Measurements from ENCODE around the gene GDI2.

Gene GDI2

GRCh38 chr10:5748394-5748803 lies 64.8 kb downstream of the GDI2 start:
- no peaks in the 10 kb centered on the region for H3K4me1 ChIP-seq (ENCODE audit: control insufficient read depth, insufficient read depth, low read length)
- no peak overlapping the region for H3K27ac ChIP-seq (ENCODE audit: low read depth, low read length)
- H3K9ac ChIP-seq (ENCODE audit: low read length), result no peak overlapping the region
- peaks cover 22% of the 10 kb centered on the region for H3K36me3 ChIP-seq (ENCODE audit: control insufficient read depth, insufficient read depth, low read length)
- H3K27me3 ChIP-seq (ENCODE audit: control insufficient read depth, insufficient read depth, low read length), result no peaks in the 10 kb centered on the region
- H3K4me3 ChIP-seq (ENCODE audit: low read length), result no peak overlapping the region

- H3K27me3 ChIP-seq (ENCODE audit: control insufficient read depth, insufficient read depth, low read length), result no peaks in the 10 kb centered on the region
- no peaks in the 10 kb centered on the region for H3K4me1 ChIP-seq (ENCODE audit: control insufficient read depth, insufficient read depth, low read length)
- H3K27ac ChIP-seq (ENCODE audit: low read depth, low read length), result no peak overlapping the region
- H3K9ac ChIP-seq (ENCODE audit: low read length), result no peak overlapping the region
- H3K36me3 ChIP-seq (ENCODE audit: control insufficient read depth, insufficient read depth, low read length), result peaks cover 25% of the 10 kb centered on the region
- H3K4me3 ChIP-seq (ENCODE audit: low read length), result no peak overlapping the region
Measured at GRCh38 chr10:5746197-5746596, 67.0 kb downstream of the GDI2 start.

- no peak overlapping the region for H3K4me3 ChIP-seq (ENCODE audit: low read length)
- H3K27ac ChIP-seq (ENCODE audit: low read depth, low read length), result no peak overlapping the region
- no peaks in the 10 kb centered on the region for H3K27me3 ChIP-seq (ENCODE audit: control insufficient read depth, insufficient read depth, low read length)
- H3K9ac ChIP-seq (ENCODE audit: low read length), result no peak overlapping the region
- H3K4me1 ChIP-seq (ENCODE audit: control insufficient read depth, insufficient read depth, low read length), result no peaks in the 10 kb centered on the region
- peaks cover 31% of the 10 kb centered on the region for H3K36me3 ChIP-seq (ENCODE audit: control insufficient read depth, insufficient read depth, low read length)
Measured at GRCh38 chr10:5744849-5745248, 68.4 kb downstream of the GDI2 start.

- H3K4me3 ChIP-seq (ENCODE audit: low read length), result no peak overlapping the region
- no peaks in the 10 kb centered on the region for H3K4me1 ChIP-seq (ENCODE audit: control insufficient read depth, insufficient read depth, low read length)
- peaks cover 34% of the 10 kb centered on the region for H3K36me3 ChIP-seq (ENCODE audit: control insufficient read depth, insufficient read depth, low read length)
- no peaks in the 10 kb centered on the region for H3K27me3 ChIP-seq (ENCODE audit: control insufficient read depth, insufficient read depth, low read length)
- H3K27ac ChIP-seq (ENCODE audit: low read depth, low read length), result no peak overlapping the region
- H3K9ac ChIP-seq (ENCODE audit: low read length), result no peak overlapping the region
Measured at GRCh38 chr10:5743736-5744135, 69.5 kb downstream of the GDI2 start.

GRCh38 chr10:5742116-5742515 lies 71.1 kb downstream of the GDI2 start:
- H3K4me1 ChIP-seq (ENCODE audit: control insufficient read depth, insufficient read depth, low read length), result no peaks in the 10 kb centered on the region
- H3K36me3 ChIP-seq (ENCODE audit: control insufficient read depth, insufficient read depth, low read length), result peaks cover 23% of the 10 kb centered on the region
- H3K27me3 ChIP-seq (ENCODE audit: control insufficient read depth, insufficient read depth, low read length), result no peaks in the 10 kb centered on the region
- no peak overlapping the region for H3K4me3 ChIP-seq (ENCODE audit: low read length)
- H3K9ac ChIP-seq (ENCODE audit: low read length), result no peak overlapping the region
- no peak overlapping the region for H3K27ac ChIP-seq (ENCODE audit: low read depth, low read length)

GRCh38 chr10:5741276-5741675 lies 72.0 kb downstream of the GDI2 start:
- H3K27me3 ChIP-seq (ENCODE audit: control insufficient read depth, insufficient read depth, low read length), result no peaks in the 10 kb centered on the region
- no peak overlapping the region for H3K9ac ChIP-seq (ENCODE audit: low read length)
- no peak overlapping the region for H3K4me3 ChIP-seq (ENCODE audit: low read length)
- H3K36me3 ChIP-seq (ENCODE audit: control insufficient read depth, insufficient read depth, low read length), result peaks cover 14% of the 10 kb centered on the region
- H3K4me1 ChIP-seq (ENCODE audit: control insufficient read depth, insufficient read depth, low read length), result no peaks in the 10 kb centered on the region
- H3K27ac ChIP-seq (ENCODE audit: low read depth, low read length), result no peak overlapping the region

- no peaks in the 10 kb centered on the region for H3K27me3 ChIP-seq (ENCODE audit: control insufficient read depth, insufficient read depth, low read length)
- H3K4me3 ChIP-seq (ENCODE audit: low read length), result no peak overlapping the region
- no peak overlapping the region for H3K9ac ChIP-seq (ENCODE audit: low read length)
- H3K27ac ChIP-seq (ENCODE audit: low read depth, low read length), result no peak overlapping the region
- peaks cover 12% of the 10 kb centered on the region for H3K36me3 ChIP-seq (ENCODE audit: control insufficient read depth, insufficient read depth, low read length)
- H3K4me1 ChIP-seq (ENCODE audit: control insufficient read depth, insufficient read depth, low read length), result no peaks in the 10 kb centered on the region
Measured at GRCh38 chr10:5738427-5738826, 74.8 kb downstream of the GDI2 start.

- no peak overlapping the region for H3K9ac ChIP-seq (ENCODE audit: low read length)
- H3K4me3 ChIP-seq (ENCODE audit: low read length), result no peak overlapping the region
- no peak overlapping the region for H3K27ac ChIP-seq (ENCODE audit: low read depth, low read length)
- peaks cover 12% of the 10 kb centered on the region for H3K36me3 ChIP-seq (ENCODE audit: control insufficient read depth, insufficient read depth, low read length)
- no peaks in the 10 kb centered on the region for H3K27me3 ChIP-seq (ENCODE audit: control insufficient read depth, insufficient read depth, low read length)
- H3K4me1 ChIP-seq (ENCODE audit: control insufficient read depth, insufficient read depth, low read length), result no peaks in the 10 kb centered on the region
Measured at GRCh38 chr10:5737352-5737751, 75.9 kb downstream of the GDI2 start.

GRCh38 chr10:5736591-5736990 lies 76.6 kb downstream of the GDI2 start:
- no peak overlapping the region for H3K4me3 ChIP-seq (ENCODE audit: low read length)
- H3K27ac ChIP-seq (ENCODE audit: low read depth, low read length), result no peak overlapping the region
- peaks cover 13% of the 10 kb centered on the region for H3K36me3 ChIP-seq (ENCODE audit: control insufficient read depth, insufficient read depth, low read length)
- H3K27me3 ChIP-seq (ENCODE audit: control insufficient read depth, insufficient read depth, low read length), result no peaks in the 10 kb centered on the region
- no peak overlapping the region for H3K9ac ChIP-seq (ENCODE audit: low read length)
- H3K4me1 ChIP-seq (ENCODE audit: control insufficient read depth, insufficient read depth, low read length), result no peaks in the 10 kb centered on the region

- no peaks in the 10 kb centered on the region for H3K4me1 ChIP-seq (ENCODE audit: control insufficient read depth, insufficient read depth, low read length)
- H3K9ac ChIP-seq (ENCODE audit: low read length), result no peak overlapping the region
- H3K4me3 ChIP-seq (ENCODE audit: low read length), result no peak overlapping the region
- no peak overlapping the region for H3K27ac ChIP-seq (ENCODE audit: low read depth, low read length)
- H3K36me3 ChIP-seq (ENCODE audit: control insufficient read depth, insufficient read depth, low read length), result peaks cover 10% of the 10 kb centered on the region
- H3K27me3 ChIP-seq (ENCODE audit: control insufficient read depth, insufficient read depth, low read length), result no peaks in the 10 kb centered on the region
Measured at GRCh38 chr10:5735119-5735518, 78.1 kb downstream of the GDI2 start.

- Histone ChIP-seq H3K4me1 (ENCODE audit: control insufficient read depth, insufficient read depth, low read length) (no peaks in the 10 kb centered on the region), H3K36me3 (ENCODE audit: control insufficient read depth, insufficient read depth, low read length) (peaks cover 8% of the 10 kb centered on the region), H3K27me3 (ENCODE audit: control insufficient read depth, insufficient read depth, low read length) (no peaks in the 10 kb centered on the region), H3K4me3 (ENCODE audit: low read length) (no peak overlapping the region), H3K9ac (ENCODE audit: low read length) (no peak overlapping the region), H3K27ac (ENCODE audit: low read depth, low read length) (no peak overlapping the region)
Measured at GRCh38 chr10:5732141-5732540, 81.1 kb downstream of the GDI2 start.

- Histone ChIP-seq H3K27ac (ENCODE audit: low read depth, low read length) (no peak overlapping the region), H3K4me1 (ENCODE audit: control insufficient read depth, insufficient read depth, low read length) (no peaks in the 10 kb centered on the region), H3K36me3 (ENCODE audit: control insufficient read depth, insufficient read depth, low read length) (peaks cover 11% of the 10 kb centered on the region), H3K27me3 (ENCODE audit: control insufficient read depth, insufficient read depth, low read length) (no peaks in the 10 kb centered on the region), H3K9ac (ENCODE audit: low read length) (no peak overlapping the region), H3K4me3 (ENCODE audit: low read length) (no peak overlapping the region)
Measured at GRCh38 chr10:5731559-5731958, 81.7 kb downstream of the GDI2 start.

- no peak overlapping the region for H3K9ac ChIP-seq (ENCODE audit: low read length)
- peaks cover 11% of the 10 kb centered on the region for H3K36me3 ChIP-seq (ENCODE audit: control insufficient read depth, insufficient read depth, low read length)
- H3K4me3 ChIP-seq (ENCODE audit: low read length), result no peak overlapping the region
- no peak overlapping the region for H3K27ac ChIP-seq (ENCODE audit: low read depth, low read length)
- no peaks in the 10 kb centered on the region for H3K4me1 ChIP-seq (ENCODE audit: control insufficient read depth, insufficient read depth, low read length)
- no peaks in the 10 kb centered on the region for H3K27me3 ChIP-seq (ENCODE audit: control insufficient read depth, insufficient read depth, low read length)
Measured at GRCh38 chr10:5730766-5731165, 82.5 kb downstream of the GDI2 start.
